OCI-LY3 (cell line): ENCODE results near the gene CHRD.

Experiments
- H2AFZ ChIP-seq: fragments of 200-600, 300-600 bp; shearing (Covaris generic); 2 replicates; pipeline ENCODE4 v1.6.0; 2014; ENCODE audit warnings: antibody characterized with exemption, low read depth, low read length
- H3K27ac ChIP-seq: fragments of 200-600, 300-600 bp; sonication (generic); 2 replicates; pipeline ENCODE4 v1.5.1; 2014; ENCODE audit warnings: mild to moderate bottlenecking, low read length, moderate library complexity, mixed read lengths
- H3K27me3 ChIP-seq: fragments of 200-600, 300-600 bp; sonication (generic); 2 replicates; pipeline ENCODE4 v1.6.1; 2014; ENCODE audit warnings: low read depth, low read length, mixed read lengths
- H3K36me3 ChIP-seq: fragments of 200-600, 300-600 bp; sonication (generic); replicated peaks from 2 replicates; pipeline ENCODE3; 2014; ENCODE audit warnings: low read depth, low read length, mixed read lengths
- H3K4me1 ChIP-seq: fragments of 300-600, 200-600 bp; sonication (generic); 2 replicates; pipeline ENCODE4 v1.6.1; 2014; ENCODE audit warnings: low read length, mixed read lengths
- H3K4me2 ChIP-seq: fragments of 200-600, 300-600 bp; sonication (generic); 2 replicates; pipeline ENCODE4 v1.6.1; 2014; ENCODE audit warnings: low read length, mixed read lengths
- H3K4me3 ChIP-seq: fragments of 300-600, 200-600 bp; sonication (generic); 2 replicates; pipeline ENCODE4 v1.5.1; 2014; ENCODE audit warnings: antibody characterized with exemption, mild to moderate bottlenecking, low read length, moderate library complexity
- H3K79me2 ChIP-seq: fragments of 300-600, 200-600 bp; shearing (Covaris generic); 2 replicates; pipeline ENCODE4 v1.6.1; 2014; ENCODE audit warnings: mild to moderate bottlenecking, low read length, mixed read lengths
- H3K9ac ChIP-seq: fragments of 300-600, 200-600 bp; shearing (Covaris generic); 2 replicates; pipeline ENCODE4 v1.6.0; 2014; ENCODE audit warnings: mild to moderate bottlenecking, low read length, moderate library complexity
- H3K9me3 ChIP-seq: fragments of 200-600, 300-600 bp; shearing (Covaris generic); 2 replicates; pipeline ENCODE4 v1.6.1; 2014; ENCODE audit warnings: low read length, mixed read lengths; ENCODE audit not compliant: insufficient read depth
- H4K20me1 ChIP-seq: fragments of 200-600, 300-600 bp; sonication (generic); 2 replicates; pipeline ENCODE4 v1.6.1; 2016; ENCODE audit warnings: low read length, mixed read lengths; ENCODE audit not compliant: insufficient read depth
- EZH2phosphoT487 ChIP-seq: fragments of 200-600 bp; shearing (Covaris generic); IDR thresholded peaks from 2 replicates; pipeline ENCODE4 v1.6.1; 2018; ENCODE audit warnings: antibody characterized with exemption, mixed run types, low read depth
- TF ChIP-seq, protein P1 (sequence below): fragments of 200-600, 300-600 bp; sonication (generic); IDR thresholded peaks from 2 replicates; pipeline ENCODE4 v1.5.1; 2014; ENCODE audit warnings: antibody characterized with exemption, low read length, low read depth

Gene CHRD

DNA sequence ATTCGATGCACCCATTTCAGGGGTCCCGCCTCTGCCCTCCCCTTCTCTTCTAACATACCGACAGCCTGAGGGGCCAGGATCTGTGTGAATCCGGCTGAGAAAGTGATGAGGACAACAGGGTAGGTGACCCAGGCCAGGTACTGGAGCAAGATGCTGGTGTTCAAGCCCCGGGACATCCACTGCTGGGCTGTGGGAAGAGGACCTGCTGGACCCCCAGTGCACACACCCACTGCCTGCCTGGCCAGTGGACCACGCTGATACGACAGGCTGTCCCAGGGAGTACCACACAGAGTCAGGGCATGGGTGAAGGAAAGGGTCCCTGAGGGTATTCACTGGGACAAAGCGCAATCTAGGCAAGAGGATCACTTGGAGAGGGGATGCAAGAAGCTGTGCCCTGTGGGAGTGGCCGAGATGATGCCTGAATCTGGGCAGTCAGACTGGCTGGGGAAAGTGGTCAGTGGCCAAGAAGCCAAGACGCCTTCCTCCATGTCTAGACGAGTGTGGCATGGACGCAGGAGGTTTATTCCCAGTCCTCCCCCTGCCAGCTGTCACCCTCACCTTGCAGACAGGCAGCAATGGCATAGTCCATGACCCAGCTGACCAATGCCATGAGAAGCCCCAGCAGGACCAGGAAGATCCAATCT lies 21.6 kb upstream of the CHRD start:
- Histone ChIP-seq H3K27me3 (no peaks in the 10 kb centered on the region), H3K36me3 (no peaks in the 10 kb centered on the region), H2AFZ (no peak overlapping the region), H4K20me1 (no peaks in the 10 kb centered on the region), H3K9me3 (no peaks in the 10 kb centered on the region), H3K79me2 (peaks cover 24% of the 10 kb centered on the region), H3K4me1 (peaks cover 7% of the 10 kb centered on the region), H3K27ac (no peak overlapping the region), H3K4me3 (no peak overlapping the region), H3K9ac (no peak overlapping the region), H3K4me2 (no peak overlapping the region)
- TF ChIP-seq, protein P1, sequence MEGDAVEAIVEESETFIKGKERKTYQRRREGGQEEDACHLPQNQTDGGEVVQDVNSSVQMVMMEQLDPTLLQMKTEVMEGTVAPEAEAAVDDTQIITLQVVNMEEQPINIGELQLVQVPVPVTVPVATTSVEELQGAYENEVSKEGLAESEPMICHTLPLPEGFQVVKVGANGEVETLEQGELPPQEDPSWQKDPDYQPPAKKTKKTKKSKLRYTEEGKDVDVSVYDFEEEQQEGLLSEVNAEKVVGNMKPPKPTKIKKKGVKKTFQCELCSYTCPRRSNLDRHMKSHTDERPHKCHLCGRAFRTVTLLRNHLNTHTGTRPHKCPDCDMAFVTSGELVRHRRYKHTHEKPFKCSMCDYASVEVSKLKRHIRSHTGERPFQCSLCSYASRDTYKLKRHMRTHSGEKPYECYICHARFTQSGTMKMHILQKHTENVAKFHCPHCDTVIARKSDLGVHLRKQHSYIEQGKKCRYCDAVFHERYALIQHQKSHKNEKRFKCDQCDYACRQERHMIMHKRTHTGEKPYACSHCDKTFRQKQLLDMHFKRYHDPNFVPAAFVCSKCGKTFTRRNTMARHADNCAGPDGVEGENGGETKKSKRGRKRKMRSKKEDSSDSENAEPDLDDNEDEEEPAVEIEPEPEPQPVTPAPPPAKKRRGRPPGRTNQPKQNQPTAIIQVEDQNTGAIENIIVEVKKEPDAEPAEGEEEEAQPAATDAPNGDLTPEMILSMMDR: no peak
- no peak for TF ChIP-seq EZH2phosphoT487

DNA sequence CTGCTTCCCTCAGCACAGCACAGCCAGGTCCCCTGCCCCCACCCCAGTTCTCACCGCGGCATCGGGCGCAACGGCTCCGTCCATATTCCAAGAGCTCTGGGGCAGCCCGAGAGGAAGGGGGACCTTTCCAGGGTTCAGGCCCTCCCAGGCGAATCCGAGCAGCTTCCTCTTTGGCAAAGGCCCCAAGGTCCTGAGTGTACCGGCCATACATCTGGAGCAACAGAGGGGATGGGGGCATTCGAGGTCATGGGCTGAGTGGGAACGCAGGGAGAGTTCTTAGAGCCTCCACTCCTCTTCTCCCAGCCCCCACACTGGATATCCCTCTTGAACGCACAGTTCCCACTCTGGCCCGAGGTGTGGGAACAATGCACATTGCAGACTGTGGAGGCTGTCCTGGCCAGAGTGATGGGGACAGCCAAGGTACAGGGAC lies 20.9 kb upstream of the CHRD start:
- Histone ChIP-seq H3K27me3 (no peaks in the 10 kb centered on the region), H3K27ac (no peak overlapping the region), H3K36me3 (no peaks in the 10 kb centered on the region), H4K20me1 (no peaks in the 10 kb centered on the region), H3K4me3 (no peak overlapping the region), H3K4me2 (no peak overlapping the region), H2AFZ (no peak overlapping the region), H3K4me1 (peaks cover 8% of the 10 kb centered on the region), H3K79me2 (peaks cover 31% of the 10 kb centered on the region), H3K9me3 (no peaks in the 10 kb centered on the region), H3K9ac (no peak overlapping the region)
- TF ChIP-seq, protein P1: no peak

DNA sequence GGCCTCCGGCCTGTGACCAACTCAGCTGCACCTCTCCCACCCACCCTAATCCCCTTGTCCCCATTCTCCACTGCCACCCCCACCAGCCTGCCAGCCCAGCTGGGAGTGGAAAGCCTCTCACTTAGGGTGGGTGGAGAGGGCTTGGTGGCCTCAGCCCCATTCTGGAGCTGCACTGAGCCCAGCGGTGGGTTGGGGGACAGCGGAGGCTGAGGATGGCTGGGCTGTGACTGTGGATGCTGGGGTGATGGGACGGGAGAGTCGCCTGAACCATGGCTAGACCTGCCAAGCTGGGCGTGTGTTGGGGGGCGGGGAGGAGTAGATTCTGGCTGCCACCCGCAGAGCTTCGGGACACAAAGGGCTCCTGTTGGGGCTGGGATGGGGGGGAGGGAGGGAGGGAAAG lies 20.2 kb upstream of the CHRD start:
- H3K27ac ChIP-seq: no peak overlapping the region
- H3K4me3 ChIP-seq: no peak overlapping the region
- peaks cover 38% of the 10 kb centered on the region for H3K79me2 ChIP-seq
- H3K27me3 ChIP-seq: no peaks in the 10 kb centered on the region
- TF ChIP-seq, protein P1: no peak
- no peak for TF ChIP-seq EZH2phosphoT487
- no peak overlapping the region for H3K9ac ChIP-seq
- peaks cover 15% of the 10 kb centered on the region for H3K4me1 ChIP-seq
- H2AFZ ChIP-seq: no peak overlapping the region
- 0 out of 2 replicates have a peak, but pooled peaks cover 2% of the 10 kb centered on the region for H4K20me1 ChIP-seq
- peaks cover 3% of the 10 kb centered on the region for H3K36me3 ChIP-seq
- H3K4me2 ChIP-seq: no peak overlapping the region
- H3K9me3 ChIP-seq: no peaks in the 10 kb centered on the region

DNA sequence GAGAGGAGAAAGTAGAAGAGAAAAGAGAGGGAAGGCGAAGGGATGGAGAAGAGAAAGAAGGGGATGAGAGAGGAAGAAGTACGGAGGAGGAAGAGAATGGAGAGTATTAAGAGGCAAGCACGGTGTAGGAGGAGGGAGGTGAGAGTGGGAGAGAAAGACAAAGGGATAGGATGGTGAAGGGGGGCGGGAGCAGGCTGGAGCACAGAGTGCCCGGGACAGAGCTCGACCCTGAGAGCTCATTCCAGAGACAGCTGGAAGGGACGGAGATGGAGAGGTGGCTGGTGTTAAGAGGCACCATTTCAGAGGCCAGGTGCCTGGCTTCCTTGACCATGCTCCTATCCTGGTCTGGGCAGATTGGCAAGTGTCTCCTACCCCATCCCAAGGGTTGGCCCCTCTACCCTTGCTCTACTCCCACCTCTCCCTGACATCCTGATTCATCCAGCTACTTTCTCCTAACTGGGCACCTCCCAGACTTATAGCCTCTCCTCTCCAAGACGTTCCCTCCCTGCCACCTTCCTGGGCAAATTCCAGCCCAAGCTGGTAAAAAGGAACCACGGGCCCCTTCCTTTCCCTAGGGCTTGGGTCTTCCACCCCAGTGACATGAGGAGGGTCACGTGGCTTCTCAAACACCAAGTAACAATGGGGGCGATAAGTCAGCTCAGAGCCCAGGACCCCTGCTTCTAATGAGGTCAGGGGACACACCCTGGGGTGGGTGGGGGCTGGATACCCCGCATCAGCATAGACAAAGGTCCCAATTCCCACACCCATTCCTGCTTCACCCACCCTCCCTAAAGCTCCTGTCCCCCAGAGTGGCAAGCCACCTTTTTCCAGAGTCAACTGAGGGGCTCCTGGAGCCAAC lies 19.6 kb upstream of the CHRD start:
- no peak overlapping the region for H2AFZ ChIP-seq
- no peaks in the 10 kb centered on the region for H3K9me3 ChIP-seq
- H4K20me1 ChIP-seq: 0 out of 2 replicates have a peak, but pooled peaks cover 4% of the 10 kb centered on the region
- H3K4me3 ChIP-seq: peak overlapping the region; percentile 86
- H3K27ac ChIP-seq: no peak overlapping the region
- peaks cover 45% of the 10 kb centered on the region for H3K79me2 ChIP-seq
- peak overlapping the region; percentile 89 for H3K9ac ChIP-seq
- H3K4me2 ChIP-seq: peak overlapping the region; percentile 94
- H3K4me1 ChIP-seq: peaks cover 16% of the 10 kb centered on the region
- peaks cover 10% of the 10 kb centered on the region for H3K36me3 ChIP-seq
- H3K27me3 ChIP-seq: no peaks in the 10 kb centered on the region
- TF ChIP-seq EZH2phosphoT487: no peak
- TF ChIP-seq, protein P1: no peak
